Left lung (tissue), 10 donors: ENCODE results near the gene PAF1. TPM values are rescaled to one million over a fixed set of nuclear protein-coding genes. Genes with fewer than 3 reads are reported as not detected.
A peak's percentile ranks its signal among the peaks of the same experiment; 100 is the strongest.

Experiments
- ATAC-seq: fragments of 200-7000 bp; cut with Tn5 transposase; one replicate; pipeline ENCODE4 v1.9.1; 2020; ENCODE audit warnings: moderate library complexity
- DNase-seq, 4 donors: peaks; one replicate each; pipeline ENCODE4 v3.0.0-alpha.2; 2013 to 2020
- H3K27ac ChIP-seq, 2 donors: fragments of 200-600 bp; sonication (generic) in 1 of 2; one replicate each; pipeline versions ENCODE4 v1.5.0 to v1.8.0; 2020 to 2021
- H3K27me3 ChIP-seq, 2 donors: fragments of 200-600 bp; sonication (generic) in 1 of 2; one replicate each; pipeline versions ENCODE4 v1.5.0 to v1.8.0; 2020 to 2021
- H3K36me3 ChIP-seq, 2 donors: fragments of 200-600 bp; sonication (generic) in 1 of 2; one replicate each; pipeline versions ENCODE4 v1.5.0 to v1.8.0; 2020 to 2021
- H3K4me1 ChIP-seq, 2 donors: fragments of 200-600 bp; one replicate each; pipeline ENCODE4 v1.8.0; 2021
- H3K4me3 ChIP-seq, 2 donors: fragments of 200-600 bp; sonication (generic) in 1 of 2; one replicate each; pipeline versions ENCODE4 v1.5.0 to v1.8.0; 2020 to 2021; ENCODE audit warnings: mild to moderate bottlenecking in 1 of 2
- H3K9me3 ChIP-seq, 2 donors: fragments of 200-600 bp; sonication (generic) in 1 of 2; one replicate each; pipeline versions ENCODE4 v1.5.0 to v1.8.0; 2020 to 2021
- intact Hi-C, 2 donors: fragments of 100-400 bp; cut with DNase I; formaldehyde crosslinking; loops; one replicate each; pipeline versions ENCODE4 v1.11.2 to v1.14.2; 2022
- polyA plus RNA-seq, 6 donors: library from polyadenylated mRNA; unstranded; fragments of 120-200 nt; gene quantifications; one replicate each; pipeline ENCODE4 v1.2.1, GENCODE V29; 2013; ENCODE audit not compliant: insufficient read length in 6 of 6
- total RNA-seq, 2 donors: library from RNA; stranded (reverse); fragmentation: NEBNext Ultra II Directional; extraction: Animal tissue kit (Norgen Biotek cat#: 25700); gene quantifications; one replicate each; pipeline ENCODE4 v1.2.1, GENCODE V29; 2021
- TF ChIP-seq, protein P1 (sequence below), 2 donors: fragments of 200-600 bp; sonication (generic) in 1 of 2; IDR thresholded peaks; one replicate each; pipeline versions ENCODE4 v1.5.0 to v1.8.0; 2021; ENCODE audit warnings: antibody characterized with exemption in 2 of 2
- donor health status: DM: no; HTN: yes; CAD: no.
- donor health status: DM: no; HTN: no; CAD: no.

The PAF1 gene
- total and polyA plus RNA-seq, 8 donors, result 31.0 to 70.4 (median 64.9) TPM

DNA sequence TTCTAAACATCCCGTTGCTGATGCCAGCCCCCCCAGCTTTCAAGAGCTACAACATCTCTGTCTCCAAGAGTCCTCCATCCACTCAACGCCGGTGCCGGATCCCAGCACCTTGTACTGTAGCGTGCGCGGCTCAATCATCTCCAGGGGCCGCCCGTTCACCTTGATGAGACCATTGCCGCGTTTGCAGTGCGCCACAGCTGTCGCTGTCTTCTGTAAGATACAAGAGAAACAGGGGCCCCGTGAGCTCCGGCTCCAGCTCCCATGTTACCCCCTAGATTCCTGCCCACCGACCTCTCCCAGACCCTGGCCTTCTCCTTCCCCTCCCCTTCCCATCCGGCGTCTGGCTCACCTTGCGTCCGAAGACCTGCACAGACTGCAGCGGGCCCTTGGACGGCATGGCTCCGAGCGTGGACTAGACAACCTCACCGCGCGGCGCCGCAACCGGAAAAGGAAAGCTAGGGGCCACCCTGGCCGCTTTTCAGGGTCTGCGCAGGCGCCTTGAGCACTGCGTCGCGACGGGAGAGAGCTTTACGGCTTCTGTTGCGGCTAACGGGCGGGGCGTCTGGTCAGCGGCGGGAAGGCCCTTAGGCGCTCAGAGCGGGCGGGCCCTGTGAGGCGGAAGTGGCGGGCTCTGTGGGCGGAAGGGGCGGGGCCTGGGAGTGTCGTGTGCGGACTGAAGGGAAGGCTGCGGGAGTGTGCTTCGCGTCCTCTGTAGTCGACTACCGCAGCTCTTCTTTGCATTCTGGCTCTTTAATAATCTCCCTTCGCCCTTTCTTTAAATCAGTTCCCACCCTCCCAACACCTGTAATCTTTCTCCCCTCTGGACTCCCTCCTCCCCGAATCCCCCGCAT is 44.8 kb upstream of the PAF1 start, which contains the start of gene RPS16:
Gene RPS16, minus strand, starts transcription at position 451 of the 851 bp plus-strand sequence. Its CDS starts 54 bp downstream, at position 397.
- ATAC-seq (peak; percentile 98), DNase-seq (peak; percentile 95 to 100 (median 98))
- intact Hi-C loops, result no loop called here
- H3K4me1 ChIP-seq, result peaks cover 21 to 63% of the 10 kb centered on the region in 2 donors
- no peaks in the 10 kb centered on the region for H3K27me3 ChIP-seq
- H3K9me3 ChIP-seq, result no peaks in the 10 kb centered on the region
- peak within 1 kb of the TSS; percentile 90 to 94 for H3K4me3 ChIP-seq
- peaks cover 0 to 34% of the 10 kb centered on the region in 2 donors for H3K36me3 ChIP-seq
- TF ChIP-seq, protein P1, sequence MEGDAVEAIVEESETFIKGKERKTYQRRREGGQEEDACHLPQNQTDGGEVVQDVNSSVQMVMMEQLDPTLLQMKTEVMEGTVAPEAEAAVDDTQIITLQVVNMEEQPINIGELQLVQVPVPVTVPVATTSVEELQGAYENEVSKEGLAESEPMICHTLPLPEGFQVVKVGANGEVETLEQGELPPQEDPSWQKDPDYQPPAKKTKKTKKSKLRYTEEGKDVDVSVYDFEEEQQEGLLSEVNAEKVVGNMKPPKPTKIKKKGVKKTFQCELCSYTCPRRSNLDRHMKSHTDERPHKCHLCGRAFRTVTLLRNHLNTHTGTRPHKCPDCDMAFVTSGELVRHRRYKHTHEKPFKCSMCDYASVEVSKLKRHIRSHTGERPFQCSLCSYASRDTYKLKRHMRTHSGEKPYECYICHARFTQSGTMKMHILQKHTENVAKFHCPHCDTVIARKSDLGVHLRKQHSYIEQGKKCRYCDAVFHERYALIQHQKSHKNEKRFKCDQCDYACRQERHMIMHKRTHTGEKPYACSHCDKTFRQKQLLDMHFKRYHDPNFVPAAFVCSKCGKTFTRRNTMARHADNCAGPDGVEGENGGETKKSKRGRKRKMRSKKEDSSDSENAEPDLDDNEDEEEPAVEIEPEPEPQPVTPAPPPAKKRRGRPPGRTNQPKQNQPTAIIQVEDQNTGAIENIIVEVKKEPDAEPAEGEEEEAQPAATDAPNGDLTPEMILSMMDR (IDR thresholded peaks at IDR 0.05), result no peak
- H3K27ac ChIP-seq, result peak within 1 kb of the TSS; percentile 80 to 90

DNA sequence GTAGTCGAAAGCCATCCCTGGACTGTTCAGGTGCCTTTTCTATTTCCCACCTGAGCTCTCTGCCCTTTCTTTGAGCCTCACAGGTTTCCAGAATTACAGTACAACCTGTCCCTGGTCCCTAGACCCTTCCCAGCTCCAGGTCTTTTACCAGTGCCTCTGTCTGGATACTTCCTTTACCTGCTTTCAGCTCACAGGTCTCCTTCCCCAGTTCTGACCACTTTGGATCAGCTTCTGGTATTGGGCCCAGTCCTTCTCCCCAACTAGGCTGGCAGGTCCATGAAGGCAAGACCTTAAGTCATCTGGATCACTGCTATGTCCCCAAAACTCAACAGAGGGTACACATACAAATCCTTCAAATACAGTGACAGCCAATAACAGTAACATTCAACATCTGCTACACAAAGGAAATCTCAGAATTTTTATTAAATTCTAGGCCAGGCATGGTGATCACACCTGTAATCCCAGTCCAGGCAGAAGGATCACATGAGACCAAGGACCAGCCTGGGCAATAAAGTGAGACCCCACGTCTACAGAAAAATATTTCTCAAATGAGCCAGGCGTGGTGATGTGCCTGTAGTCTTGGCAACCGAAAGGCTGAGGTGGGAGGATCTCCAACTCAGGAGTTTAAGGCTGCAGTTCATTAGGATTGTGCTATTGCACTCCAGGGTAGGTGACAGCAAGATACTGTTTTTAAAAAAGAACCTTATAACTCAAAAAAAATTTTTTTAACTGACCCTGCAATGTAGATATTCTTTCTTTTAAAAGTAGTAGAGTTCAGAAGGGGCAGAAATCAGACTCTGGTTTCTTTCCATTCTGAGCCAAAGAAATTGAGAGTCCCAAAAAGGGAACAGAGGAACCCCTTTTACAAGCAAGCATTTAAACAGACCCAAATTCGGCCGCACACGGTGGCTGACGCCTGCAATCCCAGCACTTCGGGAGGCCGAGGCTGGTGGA is 43.5 kb upstream of the PAF1 start:
- Histone ChIP-seq H3K27ac (peak overlapping the region in 1 of 2 donors; percentile 90), H3K9me3 (no peaks in the 10 kb centered on the region), H3K4me3 (peak overlapping the region; percentile 90 to 94), H3K36me3 (peaks cover 0 to 34% of the 10 kb centered on the region in 2 donors), H3K4me1 (peaks cover 21 to 66% of the 10 kb centered on the region in 2 donors), H3K27me3 (no peaks in the 10 kb centered on the region)
- intact Hi-C loops, result no loop called here
- TF ChIP-seq, protein P1 (IDR thresholded peaks at IDR 0.05), result no peak
- no peak for ATAC-seq
- no peak for DNase-seq

DNA sequence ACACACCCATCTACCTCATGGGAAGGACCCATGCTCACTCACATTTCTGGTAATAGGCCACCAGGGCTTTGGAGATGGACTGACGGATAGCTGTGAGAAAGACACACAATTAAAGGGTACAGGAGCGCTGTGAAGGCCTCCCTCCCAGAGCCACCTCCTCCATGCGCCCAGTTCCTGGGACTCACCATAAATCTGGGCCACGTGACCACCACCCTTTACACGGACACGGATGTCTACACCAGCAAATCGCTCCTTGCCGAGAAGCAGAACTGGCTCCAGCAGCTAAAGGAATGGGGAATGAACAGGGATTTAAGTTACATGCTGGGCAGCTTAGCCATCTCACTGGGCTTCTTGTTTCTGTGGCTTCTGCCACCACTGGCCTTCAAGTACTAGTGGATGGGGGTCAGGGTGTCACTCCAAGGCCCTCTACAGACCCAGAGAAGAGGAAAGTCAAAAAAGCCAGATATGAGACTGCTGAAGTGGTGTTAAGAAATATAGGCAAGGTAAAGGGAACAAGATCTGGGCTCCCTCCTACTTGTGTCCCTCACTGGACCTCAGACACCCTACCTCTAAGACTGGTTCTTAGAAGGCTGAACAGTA is 42.7 kb upstream of the PAF1 start:
- Histone ChIP-seq H3K36me3 (peaks cover 0 to 34% of the 10 kb centered on the region in 2 donors), H3K4me3 (peak overlapping the region in 1 of 2 donors; percentile 94), H3K27me3 (no peaks in the 10 kb centered on the region), H3K27ac (no peak overlapping the region), H3K4me1 (peaks cover 27 to 74% of the 10 kb centered on the region in 2 donors), H3K9me3 (no peaks in the 10 kb centered on the region)
- TF ChIP-seq, protein P1 (IDR thresholded peaks at IDR 0.05), result no peak
- intact Hi-C loops, result no loop called here
- DNase-seq, result no peak
- ATAC-seq, result no peak

DNA sequence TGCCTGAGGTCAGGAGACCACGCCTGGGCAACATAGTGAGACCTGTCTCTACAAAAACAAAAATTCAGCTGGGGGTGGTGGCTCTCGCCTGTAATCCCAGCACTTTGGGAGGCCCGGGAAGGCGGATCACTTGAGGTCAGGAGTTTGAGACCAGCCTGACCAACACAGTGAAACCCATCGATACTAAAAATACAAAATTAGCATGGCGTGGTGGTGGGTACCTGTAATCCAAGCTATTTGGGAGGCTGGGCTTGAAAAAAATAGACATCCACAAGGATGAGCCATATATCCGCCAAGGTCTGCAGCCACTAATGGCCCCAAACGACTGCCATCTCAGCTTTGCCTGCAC is 41.7 kb upstream of the PAF1 start:
- H3K4me1 ChIP-seq, result peaks cover 28 to 80% of the 10 kb centered on the region in 2 donors
- DNase-seq (no peak), ATAC-seq (no peak)
- intact Hi-C loops, result no loop called here
- no peaks in the 10 kb centered on the region for H3K9me3 ChIP-seq
- peaks cover 0 to 34% of the 10 kb centered on the region in 2 donors for H3K36me3 ChIP-seq
- H3K4me3 ChIP-seq, result no peak overlapping the region
- TF ChIP-seq, protein P1 (IDR thresholded peaks at IDR 0.05), result no peak
- peak overlapping the region in 1 of 2 donors; percentile 90 for H3K27ac ChIP-seq
- no peaks in the 10 kb centered on the region for H3K27me3 ChIP-seq
